ENCODE results near the gene ENPP6.

DNA sequence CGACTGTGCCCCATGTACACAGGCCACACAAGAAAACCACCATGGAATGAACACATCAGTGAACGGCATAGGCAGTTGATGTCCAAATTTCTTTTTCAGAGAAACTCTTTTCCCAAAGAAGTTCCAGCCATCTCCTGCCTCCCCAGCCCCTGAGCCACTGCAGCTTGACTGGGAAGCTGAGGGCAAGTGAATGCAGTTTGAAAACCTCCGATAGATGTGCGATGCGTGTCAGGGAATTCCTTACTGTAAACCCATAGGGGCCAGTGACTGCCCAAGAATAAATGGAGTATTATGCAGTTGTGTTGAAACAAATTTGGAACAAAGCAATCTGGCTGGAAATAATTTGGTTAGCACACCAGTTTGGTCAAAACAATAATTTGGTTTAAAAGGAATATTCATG is 72.1 kb downstream of the ENPP6 start:
- TF ChIP-seq, protein P1, sequence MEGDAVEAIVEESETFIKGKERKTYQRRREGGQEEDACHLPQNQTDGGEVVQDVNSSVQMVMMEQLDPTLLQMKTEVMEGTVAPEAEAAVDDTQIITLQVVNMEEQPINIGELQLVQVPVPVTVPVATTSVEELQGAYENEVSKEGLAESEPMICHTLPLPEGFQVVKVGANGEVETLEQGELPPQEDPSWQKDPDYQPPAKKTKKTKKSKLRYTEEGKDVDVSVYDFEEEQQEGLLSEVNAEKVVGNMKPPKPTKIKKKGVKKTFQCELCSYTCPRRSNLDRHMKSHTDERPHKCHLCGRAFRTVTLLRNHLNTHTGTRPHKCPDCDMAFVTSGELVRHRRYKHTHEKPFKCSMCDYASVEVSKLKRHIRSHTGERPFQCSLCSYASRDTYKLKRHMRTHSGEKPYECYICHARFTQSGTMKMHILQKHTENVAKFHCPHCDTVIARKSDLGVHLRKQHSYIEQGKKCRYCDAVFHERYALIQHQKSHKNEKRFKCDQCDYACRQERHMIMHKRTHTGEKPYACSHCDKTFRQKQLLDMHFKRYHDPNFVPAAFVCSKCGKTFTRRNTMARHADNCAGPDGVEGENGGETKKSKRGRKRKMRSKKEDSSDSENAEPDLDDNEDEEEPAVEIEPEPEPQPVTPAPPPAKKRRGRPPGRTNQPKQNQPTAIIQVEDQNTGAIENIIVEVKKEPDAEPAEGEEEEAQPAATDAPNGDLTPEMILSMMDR (IDR thresholded peaks at IDR 0.05), result no peak
- TF ChIP-seq POLR2A (IDR thresholded peaks at IDR 0.05), result no peak
